GM12878 (cell line): ENCODE data around the gene COMT. TPM values are rescaled to one million over a fixed set of nuclear protein-coding genes. Genes with fewer than 3 reads are reported as not detected.

Experiments
- BHLHE40 ChIP-seq, 2 experiments: fragments of 450-650 bp in 1 of 2; IDR thresholded peaks; 2 replicates each; pipeline ENCODE4 v1.6.1; 2011 to 2017; ENCODE audit warnings: low read depth in 2 of 2, borderline replicate concordance in 1 of 2, improper control_type of control experiment in 1 of 2, low read length in 1 of 2, mild to moderate bottlenecking in 1 of 2
- CTCF ChIP-seq, 3 experiments: IDR thresholded peaks in 2 of 3; conservative IDR thresholded peaks in 1 of 3; 2 replicates each; pipeline ENCODE4 v1.5.1; 2011; ENCODE audit warnings: low read depth in 3 of 3, low read length in 3 of 3, mild to moderate bottlenecking in 3 of 3, control low read depth in 2 of 3, moderate library complexity in 2 of 3, inconsistent platforms in 1 of 3, mixed read lengths in 1 of 3; ENCODE audit not compliant: control insufficient read depth in 2 of 3, insufficient read depth in 1 of 3; ENCODE audit errors: extremely low read depth in 1 of 3
- CUX1 ChIP-seq: IDR thresholded peaks from 2 replicates; pipeline ENCODE4 v1.6.1; 2012; ENCODE audit warnings: improper control_type of control experiment, low read depth, low read length; ENCODE audit not compliant: insufficient replicate concordance
- EP300 ChIP-seq, 2 experiments: fragments of 150-350 bp in 1 of 2; IDR thresholded peaks; 2 replicates each; pipeline ENCODE4 v1.6.1; 2011 to 2012; ENCODE audit warnings: low read depth in 2 of 2, low read length in 2 of 2, borderline replicate concordance in 1 of 2, improper control_type of control experiment in 1 of 2, inconsistent platforms in 1 of 2; ENCODE audit not compliant: control insufficient read depth in 1 of 2
- EZH2 ChIP-seq: IDR thresholded peaks from 2 replicates; pipeline ENCODE4 v1.6.1; 2012; ENCODE audit warnings: low read depth, mild to moderate bottlenecking, control low read depth, inconsistent platforms, low read length, borderline replicate concordance; ENCODE audit not compliant: control insufficient read depth
- HDGF ChIP-seq: fragments of 450-650 bp; IDR thresholded peaks from 2 replicates; pipeline ENCODE4 v1.6.1; 2016; ENCODE audit warnings: antibody characterized with exemption
- IKZF2 ChIP-seq, 2 experiments: fragments of 450-650 bp; IDR thresholded peaks; 2 replicates each; pipeline ENCODE4 v1.6.1; 2017; ENCODE audit warnings: mild to moderate bottlenecking in 2 of 2, moderate library complexity in 2 of 2
- KAT2A ChIP-seq: conservative IDR thresholded peaks from 2 replicates; pipeline ENCODE4 v1.6.1; 2011; ENCODE audit warnings: low read depth, low read length; ENCODE audit not compliant: control insufficient read depth
- MLLT1 ChIP-seq: fragments of 450-650 bp; IDR thresholded peaks from 2 replicates; pipeline ENCODE4 v1.6.1; 2016; ENCODE audit warnings: mild to moderate bottlenecking
- MTA2 ChIP-seq: fragments of 450-650 bp; IDR thresholded peaks from 2 replicates; pipeline ENCODE4 v1.6.1; 2016; ENCODE audit warnings: low read depth, mild to moderate bottlenecking, moderate library complexity
- NFYA ChIP-seq: IDR thresholded peaks from 2 replicates; pipeline ENCODE4 v1.6.1; 2011; ENCODE audit warnings: low read depth, mild to moderate bottlenecking, low read length, improper control_type of control experiment, borderline replicate concordance
- NR2C1 ChIP-seq: fragments of 450-650 bp; IDR thresholded peaks from 2 replicates; pipeline ENCODE4 v1.6.1; 2017; ENCODE audit warnings: antibody characterized with exemption, mild to moderate bottlenecking, moderate library complexity
- PBX3 ChIP-seq: IDR thresholded peaks from 2 replicates; pipeline ENCODE4 v1.6.1; 2011; ENCODE audit warnings: mild to moderate bottlenecking, low read depth, low read length, moderate library complexity; ENCODE audit not compliant: insufficient replicate concordance
- POLR2A ChIP-seq: IDR thresholded peaks from 2 replicates; pipeline ENCODE4 v1.6.1; 2011; ENCODE audit warnings: low read depth, mild to moderate bottlenecking, low read length
- RBBP5 ChIP-seq: fragments of 200-600 bp; sonication (generic); conservative IDR thresholded peaks from 2 replicates; pipeline ENCODE4 v1.6.1; 2016
- RUNX3 ChIP-seq: IDR thresholded peaks from 2 replicates; pipeline ENCODE4 v1.6.1; 2012; ENCODE audit warnings: low read length, inconsistent platforms
- SIN3A ChIP-seq: IDR thresholded peaks from 2 replicates; pipeline ENCODE4 v1.6.1; 2012; ENCODE audit warnings: low read depth, low read length, improper control_type of control experiment
- SMAD5 ChIP-seq: IDR thresholded peaks from 2 replicates; pipeline ENCODE4 v1.6.1; 2016; ENCODE audit warnings: antibody characterized with exemption, low read depth
- SREBF2 ChIP-seq: IDR thresholded peaks from 2 replicates; pipeline ENCODE4 v1.6.1; 2012; ENCODE audit warnings: mild to moderate bottlenecking, low read length
- YY1 ChIP-seq: IDR thresholded peaks from 2 replicates; pipeline ENCODE4 v1.6.1; 2011; ENCODE audit warnings: low read depth, mild to moderate bottlenecking, low read length
- polyA plus RNA-seq, 11 experiments: library from polyadenylated mRNA; depleted of rRNA in 4 of 11; unstranded in 6 of 11; stranded (reverse) in 5 of 11; fragments of >200 nt; fragmentation: Nextera tagmentation in 4 of 11; fragmentation: Illumina TruSeq in 1 of 11; extraction: Ambion mirVana in 4 of 11; extraction: Trizol in 1 of 11; gene quantifications; 1 replicate in 1 of 11; 2 replicates in 10 of 11; pipeline versions ENCODE4 v1.2.1 to v1.2.3, GENCODE V29; 2011 to 2016; ENCODE audit warnings: inconsistent platforms in 2 of 11, missing spikeins in 2 of 11, low read depth in 1 of 11
- total RNA-seq, 4 experiments: library from RNA; depleted of rRNA in 3 of 4; stranded (reverse); fragments of >200 nt in 3 of 4; fragmentation: Illumina TruSeq in 1 of 4; extraction: Trizol in 1 of 4; gene quantifications; 2 replicates each; pipeline versions ENCODE4 v1.2.1 to v1.2.3, GENCODE V29; 2013 to 2021

COMT gene
- total and polyA plus RNA-seq, 10 of the 15 experiments (the other 5 are each of a cell fraction or from before 2014, with no cell fraction given): 4.5 to 152 (median 66.1) TPM

- 0 out of 2 replicates have a peak, but pooled peaks have one; percentile 34 for TF ChIP-seq MLLT1
- no peak for TF ChIP-seq KAT2A
- TF ChIP-seq SIN3A: no peak
- TF ChIP-seq HDGF: 0 out of 2 replicates have a peak, but pooled peaks have one; percentile 48
- no peak for TF ChIP-seq NR2C1
- peak; percentile 11 to 50; a peak in 1 of 4 replicates for TF ChIP-seq BHLHE40 (IDR thresholded peaks at IDR 0.05; ENCODE audit: borderline replicate concordance in 1 of 2, low read depth in 2 of 2, low read length in 1 of 2)
- TF ChIP-seq CTCF (IDR thresholded peaks at IDR 0.05 in 2 of 3, conservative IDR thresholded peaks at IDR 0.05 in 1 of 3; ENCODE audit: control insufficient read depth in 2 of 3, extremely low read depth in 1 of 3, insufficient read depth in 1 of 3, low read depth in 3 of 3, low read length in 3 of 3): peak; percentile 85 to 93 (median 92)
- TF ChIP-seq POLR2A: no peak
- peak; percentile 70 for TF ChIP-seq YY1
- TF ChIP-seq EZH2: no peak
- peak; percentile 80 for TF ChIP-seq MTA2
- no peak for TF ChIP-seq EP300 (IDR thresholded peaks at IDR 0.05; ENCODE audit: borderline replicate concordance in 1 of 2, control insufficient read depth in 1 of 2, low read depth in 2 of 2, low read length in 2 of 2)
- TF ChIP-seq IKZF2 (IDR thresholded peaks at IDR 0.05): peak; percentile 8 to 21; a peak in 1 of 4 replicates
- TF ChIP-seq CUX1: no peak
- 0 out of 2 replicates have a peak, but pooled peaks have one; percentile 3 for TF ChIP-seq RUNX3
- TF ChIP-seq NFYA: no peak
- no peak for TF ChIP-seq SREBF2
- no peak for TF ChIP-seq RBBP5
- no peak for TF ChIP-seq PBX3
- TF ChIP-seq SMAD5: no peak
These were observed 32.0 kb upstream of the COMT start (continued) for GRCh38 chr22:19909350-19910179.
